SK-MEL-5 (cell line): ENCODE results near the gene ZBTB16. TPM values are rescaled to one million over a fixed set of nuclear protein-coding genes. Genes with fewer than 3 reads are reported as not detected.

Experiments
- DNase-seq: peaks from one replicate; pipeline ENCODE4 v3.0.0-alpha.2; 2016; ENCODE audit warnings: low read depth, low spot score
- in situ Hi-C: cut with HindIII; loops from 2 replicates; pipeline ENCODE4 v1.10.0; 2016; ENCODE audit warnings: low sequenced_read_pairs, high pct_unique_total_duplicates, low pct_unique_long_range_greater_than_20kb
- polyA plus RNA-seq, 2 experiments: library from polyadenylated mRNA; depleted of rRNA; stranded (reverse); fragments of >200 nt; gene quantifications; 2 replicates each; pipeline ENCODE4 v1.2.3, GENCODE V29; 2015
- total RNA-seq: library from RNA; depleted of rRNA; stranded (reverse); fragments of >200 nt; shearing (Covaris generic); gene quantifications from 2 replicates; pipeline ENCODE4 v1.2.3, GENCODE V29; 2014; rRNA removed

Gene ZBTB16, protein sequence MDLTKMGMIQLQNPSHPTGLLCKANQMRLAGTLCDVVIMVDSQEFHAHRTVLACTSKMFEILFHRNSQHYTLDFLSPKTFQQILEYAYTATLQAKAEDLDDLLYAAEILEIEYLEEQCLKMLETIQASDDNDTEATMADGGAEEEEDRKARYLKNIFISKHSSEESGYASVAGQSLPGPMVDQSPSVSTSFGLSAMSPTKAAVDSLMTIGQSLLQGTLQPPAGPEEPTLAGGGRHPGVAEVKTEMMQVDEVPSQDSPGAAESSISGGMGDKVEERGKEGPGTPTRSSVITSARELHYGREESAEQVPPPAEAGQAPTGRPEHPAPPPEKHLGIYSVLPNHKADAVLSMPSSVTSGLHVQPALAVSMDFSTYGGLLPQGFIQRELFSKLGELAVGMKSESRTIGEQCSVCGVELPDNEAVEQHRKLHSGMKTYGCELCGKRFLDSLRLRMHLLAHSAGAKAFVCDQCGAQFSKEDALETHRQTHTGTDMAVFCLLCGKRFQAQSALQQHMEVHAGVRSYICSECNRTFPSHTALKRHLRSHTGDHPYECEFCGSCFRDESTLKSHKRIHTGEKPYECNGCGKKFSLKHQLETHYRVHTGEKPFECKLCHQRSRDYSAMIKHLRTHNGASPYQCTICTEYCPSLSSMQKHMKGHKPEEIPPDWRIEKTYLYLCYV
- not detected in 2 replicates for total RNA-seq
- not detected in 2 replicates for polyA plus RNA-seq (2015; cell fraction: cytosol; rRNA removed)
- not detected in 2 replicates for polyA plus RNA-seq (2015; cell fraction: nucleus; rRNA removed)

DNA sequence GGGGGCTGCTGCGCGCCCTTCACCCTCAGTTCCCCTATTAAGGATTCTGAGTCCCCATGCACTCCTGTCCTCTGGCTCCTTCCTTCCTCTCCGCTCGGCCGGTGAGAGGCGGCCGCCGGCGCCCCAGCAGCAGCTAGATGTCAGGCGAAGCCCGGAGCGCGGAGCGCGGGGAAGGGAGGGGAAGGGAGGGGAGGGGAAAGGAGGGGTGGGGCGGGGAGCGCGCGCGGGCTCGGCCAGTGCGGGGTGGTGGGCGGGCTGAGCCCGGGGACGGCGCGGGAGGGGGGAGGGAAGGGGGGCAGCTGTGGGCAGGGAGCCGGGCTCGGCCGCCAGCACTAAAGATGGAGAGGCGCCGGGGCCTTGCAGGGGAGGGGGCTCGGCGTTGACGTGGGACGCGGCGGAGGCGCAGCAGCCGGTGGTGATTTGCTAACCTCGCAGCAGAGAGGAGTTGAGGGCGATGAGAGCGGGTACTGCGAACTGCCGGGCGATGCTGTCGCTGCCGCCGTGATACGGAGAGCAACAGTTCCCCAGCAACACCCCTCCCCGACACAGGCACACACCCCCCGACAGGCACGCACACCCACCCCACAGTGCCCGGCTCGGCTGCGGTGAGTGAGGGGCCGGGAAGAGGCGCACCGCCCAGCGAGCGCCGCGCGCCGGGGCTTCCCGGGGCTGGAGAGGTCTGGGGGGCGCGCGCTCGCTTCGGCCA is at the start of gene ZBTB16:
Gene ZBTB16 (plus strand): TSS at position 434 of the 706 bp plus-strand sequence. CDS start 3,590 bp downstream, outside the sequence.
- in situ Hi-C loops: no loop called here

DNA sequence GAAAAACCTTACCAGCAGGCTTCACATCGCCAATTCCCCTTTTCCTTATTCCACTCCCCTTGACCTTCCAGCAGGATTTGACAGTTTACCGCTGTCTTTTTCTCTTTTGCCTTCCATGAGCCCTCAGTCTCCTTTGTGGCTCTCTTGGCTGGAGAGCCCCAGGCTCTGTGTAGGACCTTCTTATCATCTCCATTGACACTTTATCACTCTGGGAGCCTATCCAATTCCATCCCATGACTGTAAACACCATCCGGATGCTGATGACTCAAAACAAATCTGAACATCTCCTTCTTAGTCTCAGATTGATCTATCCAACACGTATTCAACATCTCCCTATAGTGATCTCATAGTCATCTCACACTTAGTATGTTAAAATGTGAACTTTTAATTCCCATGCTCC is 48.6 kb upstream of the ZBTB16 start:
- no peak for DNase-seq
- in situ Hi-C loops: no loop called here

More for the DNA sequence above, at the start of gene ZBTB16:
- no peak for DNase-seq

DNA sequence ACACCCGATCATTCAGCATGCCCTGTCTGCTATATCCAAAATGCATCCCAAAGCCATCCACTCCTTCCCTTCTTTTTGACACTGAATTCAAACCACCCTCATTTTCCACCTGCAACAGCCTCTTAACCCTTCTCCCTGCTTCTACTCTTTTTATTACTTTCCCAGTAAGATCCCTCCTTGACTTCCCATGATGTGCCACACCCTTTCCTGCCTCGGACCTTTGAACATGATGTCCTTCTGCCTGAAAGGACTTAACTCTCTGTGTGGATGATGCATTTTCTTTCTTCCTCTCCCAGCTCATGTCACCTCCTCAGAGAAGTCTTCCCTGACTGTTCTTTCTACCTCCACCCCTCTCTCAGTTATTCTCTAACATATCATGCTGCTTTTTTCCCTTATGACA is 48.1 kb upstream of the ZBTB16 start:
- in situ Hi-C loops: no loop called here
- no peak for DNase-seq

DNA sequence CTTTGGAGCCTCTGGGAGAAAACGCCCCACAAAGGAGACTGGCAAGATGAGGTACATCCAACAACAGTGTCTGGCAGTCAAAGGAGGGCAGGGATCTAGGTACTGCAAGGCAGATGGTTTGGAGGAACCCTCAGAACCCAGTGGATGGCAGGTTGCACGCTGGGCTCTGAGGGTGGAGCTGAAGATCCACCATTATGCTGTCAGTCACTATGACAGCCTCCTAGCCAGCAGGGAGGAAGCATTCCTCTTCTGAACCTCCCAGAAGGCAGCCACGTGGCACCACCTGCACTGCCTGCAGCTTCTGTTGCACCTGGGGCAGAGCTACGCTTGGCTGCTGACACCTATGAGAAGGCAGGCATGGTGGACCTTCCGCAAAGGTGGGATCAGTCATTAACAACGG is 44.4 kb upstream of the ZBTB16 start:
- DNase-seq: no peak
- in situ Hi-C loops: no loop called here

DNA sequence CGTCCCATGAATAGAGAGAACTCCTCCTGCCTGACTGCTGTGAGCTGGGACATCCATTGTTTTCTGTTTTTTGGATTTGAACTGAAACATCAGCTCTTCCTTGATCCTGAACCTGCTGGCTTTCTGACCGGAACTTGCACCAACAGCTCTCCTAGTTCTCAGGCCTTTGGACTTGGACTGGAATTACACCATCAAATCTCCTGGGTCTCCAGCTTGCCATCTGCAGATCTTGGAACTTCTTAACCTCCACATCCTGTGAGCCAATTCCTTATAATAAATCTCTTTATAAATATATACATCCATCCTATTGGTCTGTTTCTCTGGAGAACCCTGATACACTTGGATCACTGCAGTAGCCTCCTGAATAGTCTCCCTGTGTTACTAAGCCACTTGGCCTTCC is 42.5 kb upstream of the ZBTB16 start:
- in situ Hi-C loops: no loop called here
- no peak for DNase-seq

DNA sequence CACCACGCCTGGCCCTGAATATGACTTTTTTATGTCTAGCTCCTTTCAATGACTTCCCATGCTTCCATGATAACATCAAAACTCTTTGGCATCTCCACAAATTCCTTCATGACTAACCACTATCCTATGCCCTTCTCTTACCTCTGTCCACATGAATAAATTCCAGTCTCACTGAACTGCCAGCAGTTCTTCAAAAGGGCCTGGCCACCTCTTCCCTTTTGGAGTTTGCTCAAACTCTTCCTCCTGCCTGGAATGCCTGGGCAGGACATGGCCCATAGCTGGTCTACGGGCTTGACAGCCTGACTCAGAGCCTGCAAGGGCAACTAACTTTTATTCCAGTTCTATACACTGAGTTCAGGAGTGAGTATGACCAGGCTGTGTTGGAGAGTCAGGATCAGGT is 41.8 kb upstream of the ZBTB16 start:
- no peak for DNase-seq
- in situ Hi-C loops: no loop called here

DNA sequence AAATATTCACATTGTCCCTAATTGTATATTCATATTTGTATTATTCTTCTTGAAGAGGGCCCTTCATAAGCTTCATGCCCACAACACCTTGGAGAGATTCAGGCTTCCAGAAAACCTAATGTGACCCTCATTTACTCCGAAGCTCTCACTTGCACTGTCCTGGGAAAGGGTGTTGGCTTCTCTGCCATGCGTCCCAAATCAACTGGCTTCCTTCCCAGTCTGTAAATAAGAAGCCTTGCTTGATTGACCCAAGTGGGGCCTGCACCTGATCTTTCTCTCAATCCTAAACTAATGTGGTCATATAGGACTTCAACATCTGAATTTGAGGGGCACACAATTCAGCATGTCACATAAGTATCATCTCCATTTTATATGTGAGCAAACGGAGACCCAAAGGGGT is 40.5 kb upstream of the ZBTB16 start:
- in situ Hi-C loops: no loop called here
- no peak for DNase-seq

DNA sequence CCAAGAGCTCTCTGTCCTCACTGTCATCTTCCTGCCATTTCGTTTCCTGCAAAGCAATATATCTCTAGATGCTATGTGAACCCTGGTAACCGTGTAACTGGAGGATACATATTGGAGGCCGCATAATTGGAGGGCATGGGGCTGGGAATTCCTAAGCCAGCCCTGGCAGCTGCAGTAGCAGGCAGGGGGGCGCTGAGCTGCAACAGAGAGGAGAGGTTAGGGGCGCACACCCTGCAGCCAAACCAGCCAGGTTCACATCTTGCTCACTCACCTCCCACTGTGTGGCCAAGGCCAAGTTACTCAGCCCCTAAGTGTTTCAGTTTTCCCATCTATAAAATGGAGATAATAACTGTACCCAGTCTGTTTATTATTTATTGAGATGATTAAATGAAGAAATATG is 39.9 kb upstream of the ZBTB16 start:
- in situ Hi-C loops: no loop called here
- DNase-seq: no peak

DNA sequence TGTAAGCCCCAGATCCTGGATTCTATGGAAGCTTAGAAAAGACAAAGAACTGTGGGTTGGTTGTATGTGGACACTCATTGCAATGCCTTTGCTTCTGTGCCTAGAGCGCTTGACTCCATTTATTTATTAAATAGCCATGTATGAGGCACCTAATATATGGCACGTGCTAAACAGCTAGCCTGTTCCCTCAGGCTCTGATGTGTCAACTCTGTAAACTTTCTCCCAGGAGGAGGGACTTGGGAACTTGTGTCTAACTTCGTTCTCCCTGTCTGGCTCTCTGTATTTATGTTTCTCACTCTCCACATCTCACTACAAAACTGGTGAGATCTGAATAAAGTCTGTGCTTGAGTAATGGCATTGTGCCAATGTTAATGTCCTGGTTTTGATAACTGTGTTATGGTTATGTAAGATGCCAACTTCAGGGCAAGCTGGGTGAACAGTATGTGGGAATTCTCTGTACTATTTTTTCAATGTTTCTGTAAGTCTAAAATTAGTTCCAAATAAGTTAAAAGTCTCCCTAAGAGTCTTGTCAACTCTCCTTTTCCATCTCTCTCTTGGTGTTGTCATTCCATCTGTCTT is 34.1 kb upstream of the ZBTB16 start:
- no peak for DNase-seq
- in situ Hi-C loops: no loop called here

DNA sequence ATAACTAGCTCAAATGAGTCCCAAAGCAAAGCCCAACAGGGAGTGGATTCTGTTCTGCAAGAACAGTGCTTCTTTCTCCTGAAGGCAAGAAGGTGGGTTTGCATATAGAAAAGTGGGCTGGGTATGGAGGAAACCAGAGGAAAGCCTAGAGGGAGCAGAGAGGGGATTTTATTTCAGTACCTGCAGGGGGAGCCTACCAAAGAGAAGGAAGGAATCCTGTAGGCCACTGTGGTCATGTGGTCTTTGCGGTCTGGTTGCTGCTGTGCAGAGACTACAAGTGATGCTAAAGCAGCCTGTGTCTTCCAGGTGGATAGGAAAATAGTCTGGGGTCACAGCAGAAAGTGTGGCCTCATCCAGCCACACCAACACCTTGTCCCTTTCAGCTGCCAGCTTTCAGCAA is 33.2 kb upstream of the ZBTB16 start:
- peak; percentile 46 for DNase-seq
- in situ Hi-C loops: no loop called here

DNA sequence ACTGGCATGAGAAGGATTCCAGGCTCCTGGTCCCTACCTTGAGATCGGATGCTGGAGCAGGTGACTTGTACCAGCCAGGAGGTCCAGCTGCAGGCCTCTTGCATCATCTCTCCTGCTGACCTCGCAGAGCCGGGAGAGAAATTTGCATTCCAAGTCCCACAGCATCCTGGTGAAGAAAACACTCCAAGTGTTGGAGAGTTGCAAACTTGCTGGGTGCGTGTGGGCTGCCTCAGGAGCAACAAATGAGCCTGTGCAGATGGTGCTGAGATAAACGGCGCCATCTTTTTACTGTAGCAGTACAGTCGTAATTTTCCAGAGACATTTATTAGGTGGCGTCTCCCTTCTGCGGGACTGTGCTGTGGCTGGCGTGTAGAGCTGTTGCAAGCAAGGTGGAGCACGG is 32.1 kb upstream of the ZBTB16 start:
- in situ Hi-C loops: no loop called here
- no peak for DNase-seq

DNA sequence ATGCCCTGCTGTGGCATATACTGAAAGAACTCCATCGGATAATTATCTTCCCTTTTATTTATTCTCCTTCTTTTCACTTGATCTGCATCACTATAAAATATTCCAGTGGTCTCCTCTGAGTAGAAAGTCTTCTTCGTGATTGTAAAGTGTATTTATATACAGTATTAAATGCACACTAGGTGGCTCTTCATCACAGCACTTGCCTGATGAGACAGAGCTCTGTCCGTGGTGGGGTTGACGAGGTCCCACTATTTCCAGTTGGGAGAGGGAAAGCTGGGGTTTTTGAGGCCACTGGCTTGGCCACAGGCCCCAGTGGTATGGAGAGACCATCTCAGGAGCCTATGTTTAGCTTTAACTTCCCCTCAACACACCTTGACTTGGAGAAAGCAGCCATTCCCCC is 31.6 kb upstream of the ZBTB16 start:
- in situ Hi-C loops: no loop called here
- no peak for DNase-seq

DNA sequence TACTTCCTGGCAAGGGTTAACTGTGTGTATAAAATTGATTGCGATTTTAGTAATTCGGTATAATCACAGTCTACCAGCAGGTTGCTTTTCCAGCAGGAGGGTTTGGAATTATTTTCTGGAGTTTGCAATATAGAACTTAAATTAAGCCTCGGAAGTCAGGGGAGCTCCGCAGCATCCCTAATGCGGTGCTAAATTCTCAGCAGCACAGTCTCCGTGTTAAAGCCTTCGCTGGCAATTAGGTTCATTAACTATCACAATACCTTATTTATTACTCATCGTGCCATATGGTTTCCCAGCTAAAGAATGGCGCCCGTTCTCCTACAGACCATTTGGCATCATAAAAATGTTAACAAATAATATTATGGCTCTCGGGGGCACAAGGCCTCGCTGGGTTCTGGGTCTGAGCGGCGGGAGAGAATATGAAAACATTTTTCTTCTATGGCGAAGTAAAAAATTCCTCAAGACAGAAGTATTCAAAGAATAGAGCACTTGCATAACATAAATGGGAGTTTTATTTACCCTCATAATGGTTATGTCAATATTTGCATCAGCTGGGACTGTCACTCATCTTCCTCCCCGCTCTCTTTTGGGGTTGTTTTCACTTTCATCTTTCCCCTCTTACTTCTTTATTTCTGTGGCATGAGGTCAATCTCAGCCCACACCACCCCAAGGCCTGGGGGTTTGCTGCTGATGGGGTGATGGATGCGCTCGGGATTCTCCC is 28.1 kb upstream of the ZBTB16 start:
- DNase-seq: no peak
- in situ Hi-C loops: no loop called here

DNA sequence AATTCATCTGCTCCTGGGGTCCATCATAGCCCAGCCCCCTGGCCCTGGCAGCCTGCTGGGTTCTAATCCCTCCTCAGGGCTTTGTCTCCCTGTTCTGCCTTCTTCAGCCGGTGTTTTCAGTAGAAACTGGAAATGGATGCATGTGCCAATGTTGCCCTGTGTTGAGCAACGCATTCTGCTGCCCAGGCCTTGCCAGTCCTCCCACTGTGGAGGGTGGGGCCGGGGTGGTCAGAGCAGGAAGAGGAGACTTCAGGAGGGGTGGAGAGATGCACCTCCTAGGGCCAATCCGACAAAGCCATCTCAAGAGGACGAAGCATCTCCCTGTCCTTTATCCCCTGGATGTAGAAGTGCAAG is 27.6 kb upstream of the ZBTB16 start:
- in situ Hi-C loops: no loop called here
- DNase-seq: no peak

DNA sequence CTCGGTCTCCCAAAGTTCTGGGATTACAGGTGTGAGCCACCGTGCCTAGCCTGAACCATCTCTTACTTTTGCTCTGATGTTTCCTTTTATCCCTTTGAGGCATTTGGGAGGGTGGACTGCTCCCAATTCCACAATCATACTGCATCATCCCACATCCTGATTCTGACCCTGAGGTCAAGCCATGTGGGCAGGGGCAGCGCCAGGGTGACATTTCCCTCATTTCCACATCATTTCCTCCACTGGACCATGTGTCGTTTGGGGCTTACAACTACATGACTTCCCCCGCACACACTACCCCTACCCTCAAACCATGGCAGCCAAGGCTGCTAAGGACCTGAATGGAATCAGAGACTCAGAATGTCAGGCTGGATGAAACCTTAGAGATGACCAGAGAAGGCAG is 26.4 kb upstream of the ZBTB16 start:
- no peak for DNase-seq
- in situ Hi-C loops: no loop called here

DNA sequence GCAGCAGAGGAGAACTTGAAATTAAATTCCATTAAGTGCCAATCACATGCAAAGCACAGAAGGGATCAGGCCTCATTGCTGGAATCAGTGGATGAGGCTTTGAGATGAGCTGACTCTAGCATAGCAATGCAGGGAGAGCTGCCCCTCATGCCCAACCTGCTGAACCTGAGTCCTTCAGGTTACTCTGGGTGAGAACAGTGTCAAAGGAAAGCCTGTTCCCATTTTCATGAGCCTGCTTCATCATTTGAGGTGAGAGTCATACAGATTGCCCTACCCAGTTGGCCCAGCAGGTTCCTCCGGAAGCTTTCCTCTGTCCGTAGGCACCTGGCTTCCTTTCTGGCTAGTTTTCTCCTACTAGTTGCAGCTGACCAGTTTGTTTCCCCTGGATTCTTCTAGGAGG is 25.9 kb upstream of the ZBTB16 start:
- in situ Hi-C loops: no loop called here
- no peak for DNase-seq

DNA sequence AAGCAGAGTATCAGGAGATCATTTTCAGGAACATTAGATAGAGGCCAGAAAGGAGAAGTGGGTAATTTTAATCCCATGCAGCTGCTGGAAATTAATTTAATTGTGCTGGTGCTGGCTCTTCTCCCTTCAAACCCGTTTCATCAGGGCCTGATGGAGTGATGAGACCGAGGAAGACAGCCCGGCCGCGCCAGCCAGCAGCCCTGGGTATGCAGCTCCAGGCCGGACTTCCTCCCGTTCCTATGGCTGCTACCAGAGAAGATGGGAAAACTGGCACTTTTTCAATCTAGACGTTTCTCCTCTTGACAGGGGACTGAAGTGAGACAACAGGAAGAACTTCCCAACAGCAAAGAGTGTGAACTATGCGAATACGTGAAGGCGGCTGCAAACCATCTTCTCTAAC is 24.6 kb upstream of the ZBTB16 start:
- no peak for DNase-seq
- in situ Hi-C loops: no loop called here
